Activated CD8-positive, alpha-beta memory T cell treated with anti-CD3 and anti-CD28 coated beads, Interleukin-2, amount 50 U/mL, for 48 hours (primary cell): ENCODE measurements around the gene CCDC87.

Experiments used
- DNase-seq: peaks from one replicate; pipeline ENCODE4 v3.0.0-alpha.2; 2020

Gene CCDC87

DNA sequence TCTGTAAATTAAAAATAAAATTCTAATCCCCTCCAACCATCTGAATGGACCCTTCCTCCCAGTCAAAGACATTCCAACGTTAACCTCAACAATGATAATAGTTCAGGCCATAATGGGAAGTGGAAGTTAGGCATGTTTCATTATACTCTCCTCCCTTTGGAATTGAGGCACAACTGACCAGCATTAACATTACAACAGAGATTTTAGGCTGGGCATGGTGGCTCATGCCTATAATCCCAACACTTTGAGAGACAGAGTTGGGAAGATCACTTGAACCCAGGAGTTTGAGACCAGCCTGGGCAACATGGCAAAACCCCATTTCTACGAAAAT, 22.0 kb downstream of the CCDC87 start:
- DNase-seq, result no peak

DNA sequence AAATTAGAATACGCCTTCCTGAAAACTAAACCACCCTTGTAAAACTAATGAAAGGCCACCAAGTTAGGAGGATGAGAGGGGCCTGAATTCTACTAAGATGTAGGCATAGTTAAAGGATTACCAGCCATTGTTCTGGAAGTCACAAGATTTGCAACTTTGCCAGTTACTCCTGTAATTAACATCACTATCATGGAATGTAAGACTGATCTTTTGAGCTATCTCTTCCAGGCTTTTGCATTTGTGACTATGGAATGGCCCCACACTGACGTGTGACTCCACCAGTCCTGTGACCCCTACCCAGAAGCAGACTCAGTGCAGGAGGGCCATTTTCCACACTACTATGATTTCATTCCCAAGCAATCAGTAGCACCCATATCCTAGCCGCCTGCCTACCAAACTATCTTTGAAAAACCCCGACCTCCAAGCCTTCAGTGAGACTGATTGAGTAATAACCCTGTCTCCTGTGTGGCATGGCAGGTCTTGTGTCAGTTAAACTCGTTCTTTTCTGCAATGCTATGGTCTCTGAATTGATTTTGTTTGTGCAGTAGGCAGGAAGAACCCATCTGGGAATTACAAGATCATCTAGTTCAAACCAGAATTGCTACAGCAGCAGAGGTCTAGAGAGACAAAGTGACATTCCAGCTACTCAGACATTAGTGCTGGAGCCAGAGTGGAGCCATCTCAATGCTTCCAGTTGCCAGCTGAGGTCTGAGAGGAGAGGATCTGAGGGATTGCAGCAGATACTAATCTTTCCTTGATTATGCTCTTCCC, 22.6 kb downstream of the CCDC87 start:
- DNase-seq, result no peak

DNA sequence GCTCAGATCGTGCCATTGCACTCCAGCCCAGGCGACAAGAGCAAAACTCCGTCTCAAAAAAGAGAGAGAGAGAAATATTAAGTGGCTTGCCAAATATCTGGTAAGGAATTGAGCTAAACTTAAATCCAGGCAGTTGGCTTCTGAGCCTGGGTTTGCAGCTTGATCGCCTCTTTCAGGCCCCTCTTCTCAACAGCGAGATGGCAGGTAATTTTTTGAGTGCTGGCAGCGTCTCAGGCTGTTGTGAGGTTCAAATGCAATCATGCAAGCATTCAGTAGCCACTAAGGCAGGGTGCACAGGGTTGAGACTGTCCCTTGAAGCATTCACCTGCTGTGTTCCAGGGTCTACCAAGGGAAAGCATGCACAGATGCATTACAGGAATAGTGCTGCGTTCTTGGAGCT, 23.8 kb downstream of the CCDC87 start:
- no peak for DNase-seq

DNA sequence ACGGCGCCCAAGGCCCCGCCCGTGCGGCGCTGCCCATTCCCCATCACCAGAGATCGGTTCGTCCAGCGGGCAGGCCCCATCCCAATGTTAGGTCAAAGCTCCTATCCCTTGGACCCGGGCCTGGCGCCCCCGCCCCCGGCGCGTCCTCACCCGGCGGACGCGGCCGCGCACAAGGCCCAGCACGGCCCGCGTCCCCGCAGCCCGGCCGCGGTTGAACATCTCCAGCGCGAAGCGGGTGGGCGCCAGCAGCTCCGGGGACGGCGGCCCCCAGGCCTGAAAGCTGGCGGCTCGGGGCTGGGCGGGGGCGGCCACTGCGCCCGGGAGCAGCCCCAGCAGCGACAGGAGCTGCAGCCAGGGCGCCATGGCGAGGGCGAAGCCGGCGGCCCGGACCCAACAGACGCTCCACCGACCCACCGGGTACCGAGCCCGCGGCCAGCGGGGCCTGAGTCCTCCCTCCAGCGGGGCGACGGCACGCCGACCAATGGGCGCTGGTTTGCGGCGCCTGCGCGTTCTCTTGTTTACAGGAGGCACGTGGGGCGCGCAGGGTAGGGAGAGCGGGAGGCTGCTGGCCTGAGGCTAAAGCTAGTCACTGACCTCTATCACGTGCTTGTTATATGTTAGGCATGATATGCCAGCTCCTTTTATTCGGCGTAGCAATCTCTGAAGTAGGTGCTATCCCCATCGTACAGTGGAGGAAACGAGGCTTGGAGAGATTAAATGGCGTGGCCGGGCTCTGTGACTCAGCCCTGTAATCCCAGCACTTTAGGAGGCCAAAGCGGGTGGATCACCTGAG, 24.5 kb downstream of the CCDC87 start, which contains the start of gene CTSF:
Gene CTSF (minus strand): TSS at position 483 of the 793 bp plus-strand sequence. CDS start 120 bp downstream, at position 363.
- DNase-seq, result peak; percentile 87

DNA sequence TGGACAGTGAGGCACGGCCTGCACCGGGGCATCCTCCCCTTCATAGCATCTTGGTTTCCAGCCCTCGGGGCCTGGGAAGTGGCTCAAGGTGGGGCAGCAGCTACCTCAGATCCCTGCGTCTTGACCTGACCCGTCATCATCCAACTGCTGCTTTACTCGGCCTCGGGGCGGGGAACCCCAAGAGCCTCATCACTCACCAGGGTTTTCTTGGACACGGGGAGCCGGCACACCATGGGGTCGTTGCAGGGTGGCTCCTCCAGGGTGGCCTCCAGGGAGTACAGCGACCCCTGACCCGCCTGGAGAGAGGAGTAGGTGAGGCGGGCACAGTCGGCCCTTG, 25.1 kb downstream of the CCDC87 start:
- no peak for DNase-seq

DNA sequence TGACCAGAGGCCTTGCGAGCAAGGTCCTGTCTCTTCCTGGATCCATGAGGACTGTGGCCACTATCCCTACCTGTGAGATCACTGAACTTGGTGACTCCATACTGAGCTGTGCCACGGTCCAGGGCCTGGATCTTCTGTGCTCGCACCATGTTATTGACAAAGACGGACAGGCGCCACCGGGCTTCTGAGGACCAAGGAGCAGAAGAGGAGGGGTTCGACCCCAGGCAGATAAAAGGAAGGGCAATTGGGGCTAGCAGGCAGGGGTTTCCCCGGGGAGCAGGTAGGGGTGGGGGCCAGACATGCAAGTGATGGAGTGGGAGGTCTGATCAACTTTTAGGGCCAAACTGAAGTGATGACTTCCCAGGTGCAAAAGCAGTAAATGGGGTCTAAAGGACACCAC, 26.6 kb downstream of the CCDC87 start:
- no peak for DNase-seq

DNA sequence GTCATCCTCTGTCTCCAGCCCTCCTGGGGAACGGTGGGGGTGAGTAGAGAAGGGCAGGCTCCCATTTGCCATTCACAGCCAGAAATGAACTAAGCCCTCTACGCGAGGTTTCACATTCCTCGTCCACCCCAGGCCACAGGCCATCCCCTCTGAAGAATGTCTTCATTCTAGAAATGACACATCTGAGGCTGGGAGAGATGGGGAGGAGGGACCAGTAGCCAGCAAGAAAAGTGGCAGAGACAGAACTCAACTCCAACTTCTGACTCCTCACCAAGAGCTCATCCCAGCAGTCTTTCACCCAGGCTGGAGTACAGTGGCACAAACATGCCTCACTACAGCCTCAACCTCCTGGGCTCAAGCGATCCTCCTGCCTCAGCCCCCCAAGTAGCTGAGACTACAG, 27.9 kb downstream of the CCDC87 start:
- DNase-seq, result no peak

DNA sequence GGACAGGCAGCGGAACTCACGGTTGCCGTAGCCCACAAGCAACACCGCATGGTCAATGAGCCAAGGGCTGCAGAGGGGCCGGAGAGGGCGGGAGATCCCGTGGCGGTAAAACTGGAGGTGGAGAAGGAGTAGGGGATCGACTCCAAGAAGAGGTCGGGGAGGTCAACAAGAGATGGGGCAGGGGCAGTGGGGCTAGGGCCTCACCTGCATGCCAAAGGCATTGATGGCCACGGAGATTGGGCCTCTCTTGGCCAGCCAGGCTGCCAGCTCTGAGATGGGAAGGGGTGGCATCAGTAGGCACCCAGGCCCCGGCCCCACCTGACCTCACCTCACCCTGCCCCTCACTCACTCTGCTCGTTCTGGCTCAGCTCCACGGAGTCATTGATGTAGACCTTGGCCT, 28.3 kb downstream of the CCDC87 start:
- DNase-seq, result no peak

DNA sequence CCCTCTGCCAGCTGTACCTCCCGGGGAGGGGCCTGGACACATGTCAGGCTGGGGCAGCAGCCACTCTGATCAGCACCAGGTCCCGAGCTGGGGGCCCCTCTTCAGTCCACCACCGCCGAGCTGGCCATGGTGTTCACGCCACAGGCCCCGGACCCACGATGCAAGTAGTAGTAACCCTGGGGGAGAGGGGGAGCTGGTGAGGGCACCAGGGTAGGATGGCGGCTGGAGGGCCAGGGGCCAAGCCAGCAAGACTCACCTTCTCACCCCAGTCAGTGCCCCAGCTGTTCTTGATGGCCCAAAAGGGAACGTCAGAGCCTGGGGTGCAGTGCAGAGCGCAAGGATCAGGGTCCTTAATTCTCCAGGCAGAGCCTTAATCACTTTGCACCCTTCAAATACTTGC, 29.0 kb downstream of the CCDC87 start:
- DNase-seq, result no peak

DNA sequence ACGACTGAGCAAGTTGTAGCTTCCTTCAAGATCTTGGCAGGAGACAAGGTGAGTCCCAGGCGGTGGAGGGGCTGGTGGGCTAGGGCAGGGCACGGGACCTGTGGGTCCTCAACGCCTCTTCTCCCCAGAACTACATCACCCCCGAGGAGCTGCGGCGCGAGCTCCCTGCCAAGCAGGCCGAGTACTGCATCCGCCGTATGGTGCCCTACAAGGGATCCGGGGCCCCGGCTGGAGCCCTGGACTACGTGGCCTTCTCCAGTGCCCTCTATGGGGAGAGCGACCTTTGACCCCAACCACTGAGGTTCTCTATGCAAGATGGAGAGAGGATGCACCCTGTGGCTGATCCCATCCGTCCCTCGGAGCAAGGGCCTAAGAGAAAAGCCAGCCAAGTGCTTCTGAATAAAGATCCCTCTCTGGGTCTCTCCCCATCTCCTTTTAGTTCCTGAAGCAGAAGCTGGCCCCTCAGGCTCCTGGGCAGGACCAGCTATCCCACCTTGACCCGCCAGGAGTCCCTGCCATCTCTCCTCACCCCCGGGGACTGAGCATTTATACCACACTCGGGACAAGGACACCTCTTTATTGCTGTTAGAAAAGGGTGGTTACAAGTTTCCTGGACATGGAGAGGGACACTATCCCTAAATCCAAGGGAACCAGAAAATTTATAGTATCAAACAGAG, 29.8 kb downstream of the CCDC87 start:
- DNase-seq, result no peak

DNA sequence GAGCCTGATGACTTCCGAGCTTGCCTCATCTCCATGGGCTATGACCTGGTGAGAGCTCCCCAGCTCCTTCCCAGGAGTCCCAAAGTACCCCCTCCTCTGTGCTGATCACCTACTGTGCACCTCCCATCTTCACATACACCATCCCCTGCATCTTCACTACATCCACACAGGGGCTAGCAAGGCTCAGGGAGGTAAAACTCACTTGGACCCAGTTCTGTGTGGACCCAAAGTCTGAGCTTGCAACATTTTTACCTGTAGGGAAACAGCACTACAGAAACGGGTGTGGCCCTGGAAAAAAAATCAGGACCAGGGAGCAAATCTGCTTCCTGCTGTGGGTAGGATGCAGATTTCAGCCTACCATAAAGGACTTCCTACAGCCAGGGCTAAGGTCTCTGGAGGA, 30.6 kb downstream of the CCDC87 start:
- no peak for DNase-seq

DNA sequence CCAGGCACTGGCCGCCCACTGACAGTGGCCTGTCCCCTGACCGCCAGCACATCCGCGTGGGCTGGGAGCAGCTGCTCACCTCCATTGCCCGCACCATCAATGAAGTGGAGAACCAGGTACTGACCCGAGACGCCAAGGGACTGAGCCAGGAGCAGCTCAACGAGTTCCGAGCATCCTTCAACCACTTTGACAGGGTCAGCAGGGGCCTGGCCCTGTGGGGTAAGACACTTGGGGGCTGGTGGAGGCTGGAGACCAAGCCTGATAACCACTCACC, 31.0 kb downstream of the CCDC87 start:
- DNase-seq, result no peak

DNA sequence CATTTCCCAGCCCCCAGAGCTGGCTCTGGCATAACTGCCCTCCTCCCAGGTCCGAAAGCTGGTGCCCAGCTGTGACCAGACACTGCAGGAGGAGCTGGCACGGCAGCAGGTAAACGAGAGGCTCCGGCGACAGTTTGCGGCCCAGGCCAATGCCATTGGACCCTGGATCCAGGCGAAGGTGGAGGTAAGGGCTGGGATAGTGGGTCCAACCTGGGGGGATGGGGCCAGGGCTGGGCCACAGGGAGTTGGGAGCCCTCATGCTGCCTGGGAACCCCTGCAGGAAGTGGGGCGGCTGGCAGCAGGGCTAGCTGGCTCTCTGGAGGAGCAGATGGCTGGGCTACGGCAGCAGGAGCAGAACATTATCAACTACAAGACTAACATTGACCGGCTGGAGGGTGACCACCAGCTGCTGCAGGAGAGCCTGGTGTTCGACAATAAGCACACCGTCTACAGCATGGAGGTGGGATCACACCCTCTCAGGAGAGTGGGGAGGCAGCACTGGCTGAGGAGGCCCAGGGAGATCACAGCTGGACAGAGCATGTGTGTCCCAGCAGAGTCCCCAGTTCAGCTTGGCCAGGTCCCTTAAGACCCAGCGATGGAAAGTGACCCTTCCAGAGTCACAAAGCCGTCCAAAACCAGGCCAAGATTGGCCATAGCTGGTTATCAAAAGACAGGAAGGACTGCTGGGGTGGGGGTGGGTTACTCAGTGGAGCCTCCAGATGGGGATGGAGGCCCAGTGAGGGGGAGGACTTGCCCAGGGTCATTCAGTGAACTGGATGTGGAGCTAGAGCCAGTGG, 31.5 kb downstream of the CCDC87 start:
- no peak for DNase-seq

DNA sequence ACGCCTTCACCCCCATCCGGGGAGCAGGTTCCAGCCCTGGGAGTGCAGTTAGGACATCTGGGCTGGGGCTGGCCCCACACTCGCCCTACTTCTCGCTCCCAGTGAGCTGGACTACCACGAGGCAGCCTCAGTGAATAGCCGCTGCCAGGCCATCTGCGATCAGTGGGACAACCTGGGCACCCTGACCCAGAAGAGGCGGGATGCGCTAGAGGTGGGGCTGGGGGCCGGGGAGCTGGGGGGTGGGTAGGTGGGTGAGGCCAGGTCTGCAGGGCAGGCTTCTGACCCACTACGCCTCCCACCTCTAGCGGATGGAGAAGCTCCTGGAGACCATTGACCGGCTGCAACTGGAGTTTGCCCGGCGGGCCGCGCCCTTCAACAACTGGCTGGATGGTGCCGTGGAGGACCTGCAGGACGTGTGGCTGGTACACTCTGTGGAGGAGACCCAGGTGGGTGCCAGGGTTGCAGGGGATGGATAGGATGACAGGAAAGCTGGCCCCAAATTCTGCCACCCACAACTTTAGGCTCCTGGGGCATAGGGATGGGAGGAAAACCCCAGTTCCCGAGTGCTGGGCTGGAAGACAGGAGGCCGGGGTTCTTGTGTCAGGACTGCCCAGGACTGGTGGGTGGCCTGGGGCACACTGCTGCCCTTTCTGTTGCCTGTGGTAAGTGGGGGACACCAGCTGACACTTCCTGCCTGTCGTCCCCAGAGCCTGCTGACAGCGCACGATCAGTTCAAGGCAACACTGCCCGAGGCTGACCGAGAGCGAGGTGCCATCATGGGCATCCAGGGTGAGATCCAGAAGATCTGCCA, 32.8 kb downstream of the CCDC87 start:
- no peak for DNase-seq

DNA sequence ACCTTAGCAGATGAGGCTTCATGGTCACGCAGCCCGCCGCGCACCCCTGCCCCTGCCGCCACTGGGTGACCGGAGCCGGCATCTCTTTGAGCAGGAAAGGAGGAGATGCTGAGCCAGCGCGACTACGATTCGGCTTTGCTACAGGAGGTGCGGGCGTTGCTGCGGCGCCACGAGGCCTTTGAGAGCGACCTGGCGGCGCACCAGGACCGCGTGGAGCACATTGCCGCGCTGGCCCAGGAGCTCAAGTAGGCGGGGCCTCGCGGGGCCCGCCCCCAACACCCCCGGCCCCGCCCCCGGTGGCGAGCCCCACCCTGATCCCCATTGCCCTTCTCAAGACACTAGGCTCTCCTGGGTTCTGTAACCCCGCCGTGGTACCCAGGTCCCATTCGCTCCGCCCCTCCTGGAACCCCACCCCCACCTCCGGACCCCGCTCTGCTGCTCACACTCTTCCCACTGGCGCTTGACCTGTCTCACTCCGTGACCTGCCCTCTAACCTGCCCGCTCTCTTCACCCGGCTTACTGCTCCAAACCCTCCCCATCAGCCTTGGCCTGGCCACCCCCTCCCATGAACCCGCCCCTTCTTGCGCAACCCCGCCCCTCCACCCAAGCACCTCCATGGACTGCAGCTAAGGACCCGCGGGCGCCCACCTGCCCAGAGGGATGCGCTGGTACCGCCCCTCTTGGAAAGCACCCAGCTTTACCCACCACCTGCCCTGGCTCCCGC, 33.6 kb downstream of the CCDC87 start:
- DNase-seq, result peak; percentile 67

DNA sequence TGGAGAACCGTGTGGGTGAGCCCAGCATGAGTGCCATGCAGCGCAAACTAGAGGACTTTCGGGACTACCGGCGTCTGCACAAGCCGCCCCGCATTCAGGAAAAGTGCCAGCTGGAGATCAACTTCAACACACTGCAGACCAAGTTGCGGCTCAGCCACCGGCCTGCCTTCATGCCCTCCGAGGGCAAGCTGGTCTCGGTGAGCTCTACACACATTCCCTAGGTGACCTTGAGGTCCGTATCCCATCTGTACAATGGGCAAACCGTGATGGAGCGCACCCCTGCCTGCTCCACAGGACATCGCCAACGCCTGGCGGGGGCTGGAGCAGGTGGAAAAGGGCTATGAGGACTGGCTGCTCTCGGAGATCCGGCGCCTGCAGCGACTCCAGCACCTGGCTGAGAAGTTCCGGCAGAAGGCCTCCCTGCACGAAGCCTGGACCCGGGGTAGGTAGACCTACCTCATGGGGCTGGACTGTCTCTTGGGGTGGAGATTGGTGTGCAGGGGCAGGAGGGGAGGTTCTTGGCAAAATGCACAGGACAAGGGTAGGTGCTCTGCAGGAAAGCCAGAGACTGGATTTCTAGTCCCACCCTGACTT, 35.0 kb downstream of the CCDC87 start:
- no peak for DNase-seq

DNA sequence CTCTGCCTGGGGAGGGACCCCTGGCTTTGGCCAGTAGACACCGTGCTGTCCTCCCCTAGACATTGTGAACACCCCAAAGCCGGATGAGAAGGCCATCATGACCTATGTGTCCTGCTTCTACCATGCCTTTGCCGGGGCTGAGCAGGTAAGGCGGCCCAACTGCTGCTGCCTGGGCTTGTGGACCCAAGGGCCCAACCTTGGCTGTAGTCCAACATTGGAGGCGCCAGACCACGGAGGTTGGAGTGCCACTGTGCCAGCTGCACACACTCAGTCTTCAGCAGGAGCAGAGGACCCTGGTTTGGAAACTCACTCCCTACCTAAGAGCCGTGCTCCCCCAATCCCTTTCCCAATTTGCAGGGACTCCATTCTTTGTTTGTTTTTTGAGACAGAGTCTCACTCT, 36.8 kb downstream of the CCDC87 start:
- no peak for DNase-seq

DNA sequence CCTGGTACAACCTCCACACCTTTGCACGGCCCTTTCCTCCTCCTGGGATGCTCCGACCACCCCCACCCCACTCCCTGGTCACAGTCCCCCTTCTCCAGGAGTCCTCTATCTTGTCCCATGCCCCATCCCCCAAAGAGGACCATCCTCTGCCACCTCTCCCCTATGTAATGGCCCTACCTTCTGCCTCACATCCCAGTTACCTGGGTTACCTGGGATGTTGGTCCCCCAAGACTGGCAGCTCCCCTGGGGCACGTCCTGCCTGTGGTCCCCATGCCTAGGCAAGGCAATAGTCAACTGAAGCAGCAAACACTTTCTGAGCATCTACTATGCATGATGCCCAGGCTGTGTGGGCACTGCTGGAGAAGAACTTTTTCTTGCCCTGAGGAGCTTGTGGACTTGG, 37.4 kb downstream of the CCDC87 start:
- DNase-seq, result no peak

DNA sequence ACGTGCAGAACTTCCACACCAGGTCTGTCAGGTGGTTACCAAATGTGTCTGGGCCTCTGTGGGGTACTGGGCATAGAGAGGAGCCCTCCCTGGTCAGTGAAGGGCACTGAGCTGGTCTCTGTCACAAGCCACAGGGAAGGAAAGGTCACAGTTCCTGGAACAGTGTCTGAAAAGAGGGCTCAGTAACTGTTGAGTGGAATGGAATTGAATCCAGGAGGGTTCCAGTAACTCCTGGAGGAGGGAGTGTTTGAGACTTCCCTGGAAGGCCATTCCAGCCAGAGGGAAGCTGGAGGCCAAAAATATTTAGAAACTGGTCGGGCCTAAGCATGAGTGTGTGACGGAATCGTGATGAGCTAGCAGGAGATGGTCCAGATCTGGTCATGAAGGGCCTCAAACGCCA, 38.3 kb downstream of the CCDC87 start:
- DNase-seq, result no peak

DNA sequence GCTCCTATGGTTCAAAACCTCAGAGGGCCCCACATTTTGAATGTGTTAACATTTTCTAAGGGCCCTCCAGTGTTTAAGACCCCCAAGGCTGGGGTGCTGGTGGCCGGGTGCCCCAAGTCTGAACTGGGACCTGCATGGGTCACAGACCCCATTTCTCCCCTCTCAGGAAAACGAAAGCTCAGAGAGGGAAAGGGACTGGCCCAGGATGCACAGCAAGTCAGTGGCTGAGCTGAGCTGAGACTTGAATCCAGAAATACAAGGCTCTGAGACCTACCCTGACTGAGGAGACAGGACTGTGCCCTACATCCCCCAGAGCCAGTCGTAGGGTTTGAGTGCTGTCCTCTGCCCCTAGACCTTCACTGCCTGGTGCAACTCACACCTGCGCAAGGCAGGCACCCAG, 42.0 kb downstream of the CCDC87 start:
- DNase-seq, result no peak

DNA sequence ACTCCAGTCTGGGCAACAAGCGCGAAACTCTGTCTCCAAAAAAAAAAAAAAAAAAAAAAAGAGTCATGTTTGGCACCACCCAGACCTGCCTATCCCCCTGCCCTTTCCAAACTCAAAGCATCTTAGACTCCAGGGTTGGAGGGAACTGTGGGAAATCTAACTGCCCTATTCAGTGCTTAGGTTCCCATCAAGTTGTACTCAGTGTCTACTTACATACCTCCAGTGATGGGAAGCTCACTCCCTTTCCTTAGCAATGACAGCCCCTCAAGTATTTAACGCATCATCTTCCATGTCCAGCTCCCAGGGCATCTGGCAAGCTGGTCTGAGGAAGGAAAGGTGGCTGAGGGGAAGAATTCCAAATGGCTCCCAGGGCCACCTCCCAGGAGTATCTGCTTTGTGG, 43.2 kb downstream of the CCDC87 start:
- no peak for DNase-seq
